Measurements from ENCODE around the gene MAD1L1.

The MAD1L1 gene

DNA sequence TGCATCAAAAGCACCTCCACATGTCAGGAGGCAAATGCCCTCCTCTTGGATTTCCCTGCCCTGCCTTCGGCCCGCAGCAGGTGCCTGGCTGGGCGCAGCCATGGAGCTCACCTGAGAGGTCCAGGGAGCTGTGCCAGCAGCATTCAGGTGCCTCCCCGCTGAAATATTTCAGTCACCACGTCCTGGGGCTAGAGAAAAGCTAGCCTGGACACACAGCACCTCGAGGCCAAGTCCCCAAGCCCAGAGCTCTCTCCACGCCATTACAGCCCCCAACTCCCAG, 102.7 kb downstream of the MAD1L1 start:
- DNase-seq = no peak

GRCh38 chr7:2129323-2130095, 103.2 kb downstream of the MAD1L1 start:
- no peak for DNase-seq

GRCh38 chr7:2128601-2129322, 104.0 kb downstream of the MAD1L1 start:
- no peak for DNase-seq

DNA sequence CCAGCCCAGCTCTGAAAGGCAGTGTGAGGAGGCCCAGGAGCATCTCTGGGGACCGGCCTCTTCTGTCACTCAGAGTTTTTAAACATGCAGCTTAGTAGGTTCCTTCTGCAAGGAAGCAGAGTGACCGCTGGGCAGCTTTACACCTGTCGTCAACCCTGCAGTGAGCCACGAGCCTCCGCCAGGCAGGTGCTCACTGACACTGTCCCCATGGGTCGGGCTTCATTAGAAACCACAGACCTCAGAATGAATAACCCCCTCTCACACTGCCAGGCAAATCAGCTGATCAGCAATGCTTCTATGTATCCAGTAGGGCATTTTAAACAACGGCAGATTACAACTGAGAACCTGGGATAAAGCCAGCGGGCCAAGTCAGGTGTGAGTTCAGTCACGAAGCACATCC, 106.1 kb downstream of the MAD1L1 start:
- no peak for DNase-seq

- no peak for DNase-seq
These were observed 106.8 kb downstream of the MAD1L1 start for GRCh38 chr7:2125931-2126330.

- no peak for DNase-seq
These were observed 108.0 kb downstream of the MAD1L1 start for GRCh38 chr7:2124604-2125345.

- DNase-seq = no peak
These were observed 108.8 kb downstream of the MAD1L1 start for GRCh38 chr7:2123916-2124315.

- no peak for DNase-seq
These were observed 109.4 kb downstream of the MAD1L1 start for GRCh38 chr7:2123360-2123759.

DNA sequence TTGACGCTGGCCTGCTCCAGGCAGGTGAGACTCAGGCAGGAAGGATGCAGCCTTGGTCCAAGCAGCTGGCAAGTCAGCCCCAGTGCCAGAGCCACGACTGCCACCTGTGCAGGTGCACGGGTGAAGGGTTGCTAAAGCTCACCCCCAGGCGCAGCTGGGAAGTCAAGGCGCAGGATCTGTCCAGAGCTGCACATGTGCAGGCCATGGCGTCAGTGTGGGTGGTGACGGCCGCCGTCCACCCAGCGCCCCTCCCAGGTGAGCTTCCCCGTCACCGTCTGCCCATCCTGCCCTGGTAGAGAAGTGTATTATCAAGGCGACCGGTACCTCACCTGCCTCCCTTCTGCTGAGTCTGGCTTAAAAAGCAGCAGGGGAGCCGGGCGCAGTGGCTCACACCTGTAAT, 110.1 kb downstream of the MAD1L1 start:
- no peak for DNase-seq

GRCh38 chr7:2120841-2121830, 111.6 kb downstream of the MAD1L1 start:
- DNase-seq = no peak

DNA sequence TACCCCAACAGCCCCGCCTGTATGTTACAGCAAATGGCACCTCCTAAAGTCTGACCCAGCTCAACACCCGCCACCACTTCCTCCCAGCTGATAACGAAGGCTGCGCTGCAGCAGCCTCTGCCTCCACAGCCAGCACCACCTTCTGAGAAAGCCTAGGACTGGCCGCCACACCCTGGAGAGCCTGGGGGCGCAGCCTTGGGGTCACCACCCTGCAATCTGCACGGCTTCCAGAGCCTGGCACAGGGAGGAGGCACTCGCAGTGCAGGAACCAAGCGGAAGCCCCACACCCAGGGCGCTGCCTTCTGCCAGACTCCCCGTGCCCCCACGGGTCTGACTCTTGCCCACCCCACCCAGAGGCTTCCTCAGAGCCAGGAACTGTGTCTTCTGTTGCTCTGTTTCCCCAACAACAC, 112.5 kb downstream of the MAD1L1 start:
- peak; percentile 15 to 17 for DNase-seq

- DNase-seq = no peak
These were observed 114.0 kb downstream of the MAD1L1 start for GRCh38 chr7:2118630-2119190.

- DNase-seq = no peak
These were observed 114.7 kb downstream of the MAD1L1 start for GRCh38 chr7:2118056-2118455.

- DNase-seq = no peak
These were observed 115.1 kb downstream of the MAD1L1 start for GRCh38 chr7:2117646-2118045.

- no peak for DNase-seq
These were observed 115.7 kb downstream of the MAD1L1 start for GRCh38 chr7:2116989-2117591.

DNA sequence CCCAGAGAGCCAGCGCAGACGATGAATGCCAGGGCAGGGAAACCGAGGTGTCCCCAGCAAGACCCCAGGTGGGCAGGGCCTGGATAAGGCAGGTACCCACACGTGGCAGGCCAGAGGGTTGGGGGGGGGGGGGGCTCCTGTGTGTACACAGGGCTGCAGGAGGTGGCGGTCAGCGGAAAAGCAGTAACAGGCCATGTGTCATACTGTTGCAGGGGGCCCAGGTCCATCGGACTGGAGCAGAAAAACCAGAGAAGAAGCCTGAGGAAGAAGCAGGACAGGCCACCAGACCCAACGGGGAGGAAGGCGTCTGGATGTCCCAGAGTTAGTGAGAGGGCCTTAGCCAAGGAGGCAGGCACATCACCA, 116.3 kb downstream of the MAD1L1 start:
- DNase-seq = no peak

DNA sequence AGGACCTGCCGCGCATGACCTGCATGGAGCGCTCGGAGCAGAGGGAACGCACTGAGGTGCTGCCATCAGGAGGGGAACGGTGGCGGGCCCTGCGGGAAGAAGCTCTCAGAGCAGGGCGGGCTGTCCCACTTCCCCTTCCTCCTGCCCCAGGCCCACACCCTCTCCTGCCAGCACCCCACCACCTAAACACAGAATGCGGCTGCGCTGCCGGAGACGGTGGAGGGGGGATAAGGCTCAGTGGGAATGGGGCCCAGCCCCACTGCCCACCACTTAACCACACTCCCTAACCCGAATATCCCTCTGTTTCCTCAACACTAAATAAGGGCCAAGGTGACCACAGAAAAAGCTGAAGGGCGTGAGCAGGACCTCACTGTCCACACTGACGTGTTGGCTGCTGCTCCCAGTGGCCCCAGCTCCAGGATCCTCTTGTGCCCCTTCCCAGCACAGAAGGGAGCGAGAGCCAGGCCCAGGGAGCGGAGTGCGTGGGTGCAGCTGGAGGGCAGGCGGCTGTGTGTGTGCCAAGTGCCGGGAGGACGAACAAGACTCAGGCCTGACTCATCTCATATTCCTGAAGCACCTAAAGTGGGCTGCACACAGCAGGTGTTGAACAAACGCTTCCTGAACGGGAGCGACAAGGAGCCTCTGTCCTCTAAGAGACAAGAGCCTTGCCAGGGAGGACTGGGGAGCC, 116.8 kb downstream of the MAD1L1 start:
- no peak for DNase-seq

DNA sequence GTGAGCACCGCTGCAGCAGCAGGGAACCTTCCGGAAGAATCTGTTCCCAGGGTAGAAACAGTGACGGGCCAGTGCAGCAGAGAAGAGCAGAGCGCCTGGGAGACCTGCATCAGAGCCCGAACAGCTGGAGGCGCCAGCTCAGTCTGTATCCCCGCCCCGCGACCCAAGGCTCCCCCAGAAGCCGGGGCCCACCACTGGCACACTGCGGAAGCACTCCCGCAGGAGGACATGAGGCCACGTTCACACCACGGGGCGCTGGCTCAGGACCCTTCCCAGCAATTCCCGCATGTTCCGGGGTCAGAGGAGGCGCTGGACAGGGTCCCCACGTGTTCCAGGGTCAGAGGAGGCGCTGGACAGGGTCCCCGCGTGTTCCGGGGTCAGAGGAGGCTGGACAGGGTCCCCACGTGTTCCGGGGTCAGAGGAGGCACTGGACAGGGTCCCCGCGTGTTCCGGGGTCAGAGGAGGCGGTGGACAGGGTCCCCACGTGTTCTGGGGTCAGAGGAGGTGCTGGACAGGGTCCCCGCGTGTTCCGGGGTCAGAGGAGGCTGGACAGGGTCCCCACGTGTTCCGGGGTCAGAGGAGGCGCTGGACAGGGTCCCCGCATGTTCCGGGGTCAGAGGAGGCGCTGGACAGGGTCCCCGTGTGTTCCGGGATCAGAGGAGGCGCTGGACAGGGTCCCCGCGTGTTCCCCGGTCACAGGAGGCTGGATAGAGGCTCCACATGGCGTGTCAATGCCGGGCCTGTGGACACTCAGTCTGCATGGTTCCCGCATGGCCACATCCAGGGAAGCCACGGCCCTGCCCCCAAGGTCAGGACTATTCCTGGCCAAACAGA, 117.6 kb downstream of the MAD1L1 start:
- DNase-seq = no peak

DNA sequence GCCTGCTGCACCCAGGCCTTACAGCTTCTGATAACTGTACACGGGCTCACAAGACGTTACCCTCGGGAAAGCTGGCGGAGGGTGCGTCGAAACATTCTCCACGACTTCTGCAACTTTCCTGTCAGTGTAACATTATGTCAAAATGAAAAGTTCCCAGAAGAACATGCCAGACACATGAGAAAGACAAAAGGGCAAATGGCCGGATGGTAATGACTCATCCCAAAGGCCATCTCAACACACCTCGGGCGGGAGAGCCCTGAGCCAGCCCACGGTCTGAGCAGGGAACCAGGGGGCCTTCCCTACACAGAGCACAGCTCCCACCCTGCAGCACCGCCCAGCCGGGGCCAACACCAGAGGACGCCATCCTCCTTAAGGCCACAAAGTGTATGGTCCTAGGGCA, 118.7 kb downstream of the MAD1L1 start:
- no peak for DNase-seq
